Measurements from ENCODE around the gene WWC2.

Gene WWC2

DNA sequence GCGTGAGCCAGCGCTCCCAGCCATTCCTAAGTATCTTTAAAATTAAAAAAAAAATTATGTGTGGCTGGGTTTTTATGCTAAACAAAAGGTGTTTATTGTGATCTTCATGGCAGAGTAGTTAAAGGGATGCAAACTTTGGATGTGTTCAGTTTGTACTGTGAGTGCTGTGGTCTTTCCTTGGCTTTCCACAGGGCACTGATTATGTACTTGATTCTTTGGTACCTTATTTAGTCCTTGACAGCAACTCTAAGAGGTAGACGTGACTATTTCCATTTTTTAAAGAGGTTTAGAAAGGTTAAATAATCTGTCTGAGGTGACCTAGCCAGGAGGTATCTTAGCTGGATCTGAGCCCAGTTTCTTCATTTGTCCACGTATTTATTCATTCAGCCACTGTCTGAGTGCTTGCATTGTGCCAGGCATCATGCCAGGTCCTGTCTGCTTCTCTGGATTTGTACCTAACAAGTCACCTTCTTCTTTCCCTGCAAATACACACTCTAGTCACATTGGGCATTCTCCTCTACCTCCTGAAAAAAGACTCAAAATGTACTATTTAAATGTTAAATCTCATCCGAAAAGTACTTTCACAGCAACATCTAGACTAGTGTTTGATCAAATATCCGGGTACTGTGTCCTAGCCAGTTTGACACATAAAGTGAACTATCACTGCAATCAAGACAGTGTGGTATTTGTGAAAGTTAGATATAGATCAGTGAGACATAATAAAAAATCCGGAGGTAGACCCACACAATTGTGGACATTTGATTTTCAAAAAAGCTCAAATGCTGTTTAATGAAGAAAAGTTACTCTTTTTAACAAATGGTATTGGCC, 31.5 kb downstream of the WWC2 start:
- no peak for TF ChIP-seq ZNF274 (IDR thresholded peaks at IDR 0.05; ENCODE audit: low read depth, low read length)
- no peak for TF ChIP-seq YY1 (IDR thresholded peaks at IDR 0.05; ENCODE audit: insufficient read depth, insufficient read length)
- no peak for TF ChIP-seq SUZ12 (IDR thresholded peaks at IDR 0.05; ENCODE audit: extremely low read depth, insufficient read depth, insufficient read length)
- Histone ChIP-seq H3K27me3 (ENCODE audit: insufficient read depth, insufficient read length) (no peaks in the 10 kb centered on the region), H3K36me3 (ENCODE audit: insufficient read depth, insufficient read length, low read length) (no peaks in the 10 kb centered on the region), H3K4me3 (ENCODE audit: insufficient read length, low read depth) (no peak overlapping the region), H3K4me1 (ENCODE audit: insufficient read depth, insufficient read length) (no peaks in the 10 kb centered on the region), H3K9me3 (ENCODE audit: insufficient read depth, low read length) (no peaks in the 10 kb centered on the region), H3K9ac (ENCODE audit: insufficient read length, low read depth) (no peak overlapping the region)
- DNase-seq (ENCODE audit: low read depth, low spot score): no peak

DNA sequence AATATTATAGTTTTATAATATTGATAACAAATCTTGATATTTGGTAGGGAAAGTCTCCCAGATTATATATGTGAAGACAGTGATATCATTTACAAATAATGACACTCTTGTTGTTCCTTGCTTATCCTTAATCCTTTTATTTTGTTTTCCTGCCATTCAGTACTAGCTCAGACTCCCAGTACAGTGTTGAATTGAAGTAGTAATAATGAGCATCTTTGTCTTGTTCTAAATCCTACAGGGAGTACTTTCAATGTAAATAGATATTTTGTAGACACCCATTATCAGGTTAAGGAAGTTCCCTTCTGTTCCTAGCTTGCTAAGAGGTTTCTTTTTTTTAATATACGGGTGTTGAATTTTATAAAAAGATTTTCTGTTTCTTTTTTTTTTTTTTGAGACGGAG, 33.0 kb downstream of the WWC2 start:
- no peak for DNase-seq (ENCODE audit: low read depth, low spot score)

DNA sequence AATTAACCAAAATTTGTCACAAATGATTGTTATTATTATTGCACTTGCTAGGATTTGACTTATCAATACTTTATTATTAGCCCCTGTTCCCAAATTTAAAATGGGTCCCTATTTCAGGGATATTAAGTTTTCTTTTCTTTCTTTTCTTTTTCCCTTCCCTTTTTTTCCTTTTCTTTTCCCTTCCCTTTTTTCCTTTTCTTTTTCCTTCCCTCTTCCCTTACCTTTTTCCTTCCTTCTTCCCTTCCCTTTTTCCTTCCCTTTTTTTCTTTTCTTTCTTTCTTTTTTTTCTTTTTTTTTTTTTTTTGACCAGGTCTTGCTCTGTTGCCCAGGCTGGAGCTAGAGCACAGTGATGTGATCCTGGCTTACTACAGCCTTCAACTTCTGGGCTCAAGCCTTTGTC, 33.8 kb downstream of the WWC2 start:
- Histone ChIP-seq H3K9ac (ENCODE audit: insufficient read length, low read depth) (no peak overlapping the region), H3K36me3 (ENCODE audit: insufficient read depth, insufficient read length, low read length) (no peaks in the 10 kb centered on the region), H3K4me1 (ENCODE audit: insufficient read depth, insufficient read length) (no peaks in the 10 kb centered on the region), H3K4me3 (ENCODE audit: insufficient read length, low read depth) (no peak overlapping the region), H3K9me3 (ENCODE audit: insufficient read depth, low read length) (no peaks in the 10 kb centered on the region), H3K27me3 (ENCODE audit: insufficient read depth, insufficient read length) (no peaks in the 10 kb centered on the region)
- no peak for TF ChIP-seq YY1 (IDR thresholded peaks at IDR 0.05; ENCODE audit: insufficient read depth, insufficient read length)
- TF ChIP-seq ZNF274 (IDR thresholded peaks at IDR 0.05; ENCODE audit: low read depth, low read length): no peak
- TF ChIP-seq SUZ12 (IDR thresholded peaks at IDR 0.05; ENCODE audit: extremely low read depth, insufficient read depth, insufficient read length): no peak
- no peak for DNase-seq (ENCODE audit: low read depth, low spot score)

More for the DNA sequence above, 33.0 kb downstream of the WWC2 start:
- no peaks in the 10 kb centered on the region for H3K36me3 ChIP-seq (ENCODE audit: insufficient read depth, insufficient read length, low read length)
- H3K4me3 ChIP-seq (ENCODE audit: insufficient read length, low read depth): no peak overlapping the region
- H3K9ac ChIP-seq (ENCODE audit: insufficient read length, low read depth): no peak overlapping the region
- H3K4me1 ChIP-seq (ENCODE audit: insufficient read depth, insufficient read length): no peaks in the 10 kb centered on the region
- H3K27me3 ChIP-seq (ENCODE audit: insufficient read depth, insufficient read length): no peaks in the 10 kb centered on the region
- TF ChIP-seq YY1 (IDR thresholded peaks at IDR 0.05; ENCODE audit: insufficient read depth, insufficient read length) (no peak), SUZ12 (IDR thresholded peaks at IDR 0.05; ENCODE audit: extremely low read depth, insufficient read depth, insufficient read length) (no peak), ZNF274 (IDR thresholded peaks at IDR 0.05; ENCODE audit: low read depth, low read length) (no peak)
- no peaks in the 10 kb centered on the region for H3K9me3 ChIP-seq (ENCODE audit: insufficient read depth, low read length)

DNA sequence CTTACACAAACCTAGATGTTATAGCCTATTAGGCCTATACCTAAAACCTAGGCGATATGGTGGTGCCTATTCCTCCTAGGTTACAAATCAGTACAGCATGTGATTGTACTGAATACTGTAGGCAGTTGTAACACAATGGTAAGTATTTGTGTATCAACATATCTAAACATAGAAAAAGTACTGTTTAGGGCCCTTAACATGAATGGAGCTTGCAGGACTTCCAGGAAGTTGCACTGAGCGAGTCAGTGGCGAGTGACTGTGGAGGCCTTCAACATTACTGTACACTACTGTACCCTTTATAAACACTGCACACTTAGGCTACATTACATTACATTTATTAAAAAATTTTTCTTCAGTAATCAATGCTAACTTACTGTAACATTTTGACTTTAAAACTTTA, 37.8 kb downstream of the WWC2 start:
- H3K4me1 ChIP-seq (ENCODE audit: insufficient read depth, insufficient read length): no peaks in the 10 kb centered on the region
- no peak for DNase-seq (ENCODE audit: low read depth, low spot score)
- no peak overlapping the region for H3K4me3 ChIP-seq (ENCODE audit: insufficient read length, low read depth)
- no peak overlapping the region for H3K9ac ChIP-seq (ENCODE audit: insufficient read length, low read depth)
- no peak for TF ChIP-seq ZNF274 (IDR thresholded peaks at IDR 0.05; ENCODE audit: low read depth, low read length)
- no peak for TF ChIP-seq SUZ12 (IDR thresholded peaks at IDR 0.05; ENCODE audit: extremely low read depth, insufficient read depth, insufficient read length)
- TF ChIP-seq YY1 (IDR thresholded peaks at IDR 0.05; ENCODE audit: insufficient read depth, insufficient read length): no peak
- no peaks in the 10 kb centered on the region for H3K36me3 ChIP-seq (ENCODE audit: insufficient read depth, insufficient read length, low read length)
- H3K27me3 ChIP-seq (ENCODE audit: insufficient read depth, insufficient read length): no peaks in the 10 kb centered on the region
- no peaks in the 10 kb centered on the region for H3K9me3 ChIP-seq (ENCODE audit: insufficient read depth, low read length)

DNA sequence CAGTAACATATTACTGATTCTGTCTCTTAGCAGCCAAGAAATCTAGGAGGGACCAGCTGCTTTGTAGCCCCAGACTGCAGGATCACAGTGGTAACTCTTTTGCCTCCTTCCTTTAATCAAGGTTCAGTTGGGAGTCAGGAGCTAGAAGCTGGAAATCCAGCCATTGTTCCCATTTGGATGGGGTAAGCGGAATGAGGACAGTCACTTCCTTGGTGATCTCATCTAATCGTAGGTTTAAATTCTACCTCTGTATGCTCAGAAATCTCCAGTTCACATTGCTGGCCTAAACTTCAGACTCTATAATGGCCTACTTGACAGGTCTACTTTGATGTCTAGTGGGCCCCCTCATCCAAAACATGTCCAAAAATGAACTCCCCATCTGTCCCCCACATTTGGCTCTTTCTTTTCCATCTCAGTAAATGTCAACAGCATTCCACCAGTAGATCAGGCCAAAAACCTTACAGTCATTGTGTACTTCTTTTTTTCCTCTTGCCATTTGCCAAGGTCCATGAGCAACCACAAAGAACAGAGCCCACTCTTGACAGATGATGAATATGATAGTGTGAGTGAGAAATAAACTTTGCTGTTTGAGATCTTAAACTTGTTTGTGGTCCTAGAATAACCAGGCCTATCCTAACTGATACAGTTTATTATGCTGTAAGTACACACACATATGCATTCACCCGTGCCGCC, 40.1 kb downstream of the WWC2 start:
- Histone ChIP-seq H3K36me3 (ENCODE audit: insufficient read depth, insufficient read length, low read length) (peaks cover 2% of the 10 kb centered on the region), H3K9me3 (ENCODE audit: insufficient read depth, low read length) (no peaks in the 10 kb centered on the region), H3K4me3 (ENCODE audit: insufficient read length, low read depth) (no peak overlapping the region), H3K4me1 (ENCODE audit: insufficient read depth, insufficient read length) (no peaks in the 10 kb centered on the region), H3K27me3 (ENCODE audit: insufficient read depth, insufficient read length) (no peaks in the 10 kb centered on the region), H3K9ac (ENCODE audit: insufficient read length, low read depth) (no peak overlapping the region)
- TF ChIP-seq ZNF274 (IDR thresholded peaks at IDR 0.05; ENCODE audit: low read depth, low read length) (no peak), YY1 (IDR thresholded peaks at IDR 0.05; ENCODE audit: insufficient read depth, insufficient read length) (no peak), SUZ12 (IDR thresholded peaks at IDR 0.05; ENCODE audit: extremely low read depth, insufficient read depth, insufficient read length) (no peak)
- no peak for DNase-seq (ENCODE audit: low read depth, low spot score)

DNA sequence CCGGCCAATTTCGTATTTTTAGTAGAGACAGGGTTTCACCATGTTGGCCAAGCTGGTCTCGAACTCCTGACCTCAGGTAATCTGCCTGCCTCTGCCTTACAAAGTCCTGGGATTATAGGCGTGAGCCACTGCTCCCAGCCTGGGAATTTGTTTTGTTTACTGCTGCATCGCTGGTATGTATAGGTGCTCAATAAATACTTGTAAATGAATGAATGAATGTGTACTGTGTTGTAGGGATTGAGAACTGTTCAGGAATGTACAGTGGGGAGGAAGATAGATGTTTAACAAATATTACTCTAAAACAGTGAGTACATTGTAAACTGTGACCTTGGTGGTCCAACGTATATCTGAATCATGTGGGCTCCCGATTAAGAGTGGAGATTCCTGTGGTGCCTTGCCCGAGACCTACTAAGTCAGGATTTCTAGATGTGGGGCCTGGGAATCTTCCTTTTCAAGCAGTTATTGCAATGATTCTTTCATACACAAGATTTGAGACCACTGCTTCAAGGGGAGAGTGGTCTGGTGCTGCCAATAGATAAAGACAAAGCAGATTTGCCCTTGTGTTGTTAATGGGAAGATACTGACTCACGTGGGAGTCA, 41.0 kb downstream of the WWC2 start:
- peaks cover 2% of the 10 kb centered on the region for H3K36me3 ChIP-seq (ENCODE audit: insufficient read depth, insufficient read length, low read length)
- H3K9ac ChIP-seq (ENCODE audit: insufficient read length, low read depth): no peak overlapping the region
- no peaks in the 10 kb centered on the region for H3K27me3 ChIP-seq (ENCODE audit: insufficient read depth, insufficient read length)
- TF ChIP-seq SUZ12 (IDR thresholded peaks at IDR 0.05; ENCODE audit: extremely low read depth, insufficient read depth, insufficient read length): no peak
- no peak for TF ChIP-seq YY1 (IDR thresholded peaks at IDR 0.05; ENCODE audit: insufficient read depth, insufficient read length)
- no peak for TF ChIP-seq ZNF274 (IDR thresholded peaks at IDR 0.05; ENCODE audit: low read depth, low read length)
- no peak for DNase-seq (ENCODE audit: low read depth, low spot score)
- H3K9me3 ChIP-seq (ENCODE audit: insufficient read depth, low read length): no peaks in the 10 kb centered on the region
- H3K4me1 ChIP-seq (ENCODE audit: insufficient read depth, insufficient read length): peaks cover 2% of the 10 kb centered on the region
- no peak overlapping the region for H3K4me3 ChIP-seq (ENCODE audit: insufficient read length, low read depth)

DNA sequence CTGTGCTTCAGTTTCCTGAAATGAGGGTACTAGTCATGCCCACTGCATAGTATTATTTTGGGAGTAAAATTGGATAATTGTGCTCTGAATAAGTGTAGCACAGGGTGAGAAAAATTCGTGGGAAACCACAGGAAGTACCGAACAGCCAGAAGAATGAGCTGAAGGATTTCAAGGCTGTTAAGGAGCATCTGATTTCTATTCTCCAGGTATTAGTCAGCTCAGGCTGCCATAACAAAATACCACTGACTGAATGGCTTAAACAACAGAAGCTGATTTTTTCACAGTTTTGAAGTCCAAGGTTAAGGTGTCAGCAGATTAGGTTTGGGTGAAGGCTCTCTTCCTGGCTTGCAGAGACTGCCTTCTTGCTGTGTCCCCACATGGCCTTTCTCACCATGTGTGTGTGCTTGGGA, 41.9 kb downstream of the WWC2 start:
- no peak for TF ChIP-seq SUZ12 (IDR thresholded peaks at IDR 0.05; ENCODE audit: extremely low read depth, insufficient read depth, insufficient read length)
- TF ChIP-seq ZNF274 (IDR thresholded peaks at IDR 0.05; ENCODE audit: low read depth, low read length): no peak
- TF ChIP-seq YY1 (IDR thresholded peaks at IDR 0.05; ENCODE audit: insufficient read depth, insufficient read length): no peak
- Histone ChIP-seq H3K4me3 (ENCODE audit: insufficient read length, low read depth) (no peak overlapping the region), H3K4me1 (ENCODE audit: insufficient read depth, insufficient read length) (peaks cover 2% of the 10 kb centered on the region), H3K9me3 (ENCODE audit: insufficient read depth, low read length) (no peaks in the 10 kb centered on the region), H3K36me3 (ENCODE audit: insufficient read depth, insufficient read length, low read length) (peaks cover 2% of the 10 kb centered on the region), H3K27me3 (ENCODE audit: insufficient read depth, insufficient read length) (no peaks in the 10 kb centered on the region), H3K9ac (ENCODE audit: insufficient read length, low read depth) (no peak overlapping the region)
- no peak for DNase-seq (ENCODE audit: low read depth, low spot score)
